ENCODE results near the gene TP53BP2. TPM values are rescaled to one million over a fixed set of nuclear protein-coding genes. Genes with fewer than 3 reads are reported as not detected.

TP53BP2 gene
- total and polyA plus RNA-seq, 11 donors, result 4.6 to 44.8 (median 22.3) TPM

DNA sequence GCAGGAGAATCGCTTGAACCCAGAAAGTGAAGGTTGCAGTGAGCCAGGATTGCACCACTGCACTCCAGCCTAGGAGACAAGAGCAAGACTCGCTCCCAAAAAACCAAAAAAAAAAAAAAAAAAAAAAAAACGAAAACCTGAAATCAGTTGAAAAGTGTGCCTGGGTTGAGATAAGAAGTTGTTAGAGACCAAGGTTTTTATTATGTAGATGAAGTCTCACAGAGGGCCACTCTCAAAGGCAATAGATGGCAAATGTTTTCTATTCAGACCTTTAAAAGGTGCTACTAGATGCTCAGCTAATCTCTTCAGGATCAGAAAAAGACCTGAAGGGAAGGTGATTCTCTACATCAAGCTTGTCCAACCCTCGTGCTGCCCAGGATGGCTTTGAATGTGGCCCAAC is 115.8 kb downstream of the TP53BP2 start:
- no peak overlapping the region for H3K4me3 ChIP-seq
- ATAC-seq, result no peak
- H3K9me3 ChIP-seq, result no peaks in the 10 kb centered on the region
- 81 to 88% (median 86%) methylated on average over 4 of the region's 4 CpGs for WGBS, 4 donors
- peaks cover 33 to 89% (median 73%) of the 10 kb centered on the region in 12 donors for H3K4me1 ChIP-seq
- no peak for DNase-seq
- H3K27ac ChIP-seq, result peak overlapping the region in 3 of 12 donors; percentile 12 to 74 (median 56)
- intact Hi-C loops (cut with DNase I), result no loop called here
- no peak for TF ChIP-seq POLR2A (IDR thresholded peaks at IDR 0.05)
- peaks cover 0 to 20% (median 4%) of the 10 kb centered on the region in 9 donors for H3K36me3 ChIP-seq
- no peaks in the 10 kb centered on the region for H3K27me3 ChIP-seq

Other genes starting within 250 kb of the TP53BP2 start
- gene CAPN8, start 180.2 kb downstream of the TP53BP2 start, total RNA-seq, result not detected
- not detected for gene CAPN8, start 180.2 kb downstream of the TP53BP2 start, polyA plus RNA-seq
- 100 to 1,000 TPM in 2 of 9 donors, 10 to 100 TPM in 7; 60.2 to 115 (median 82.7) TPM for gene CAPN2, start 133.4 kb downstream of the TP53BP2 start, total RNA-seq
- 10 to 100 TPM; 54.4 to 75.7 TPM for gene CAPN2, start 133.4 kb downstream of the TP53BP2 start, polyA plus RNA-seq